Measurements from ENCODE around the gene ABR. TPM values are rescaled to one million over a fixed set of nuclear protein-coding genes. Genes with fewer than 3 reads are reported as not detected.

ABR gene
- total RNA-seq, 5 donors from 2014 or later (not counting 1 experiment from before 2014, with no cell fraction given) = 89.4 to 165 (median 125) TPM

- no peak overlapping the region for H3K4me3 ChIP-seq (ENCODE audit: control insufficient read depth in 1 of 2, extremely low read depth in 1 of 2, low read length in 1 of 2)
- H3K27me3 ChIP-seq (replicated peaks in 1 of 2; ENCODE audit: control insufficient read depth in 2 of 2, extremely low read depth in 1 of 2, insufficient read depth in 2 of 2, low read length in 1 of 2) = no peaks in the 10 kb centered on the region
- H3K4me1 ChIP-seq (ENCODE audit: control insufficient read depth in 1 of 2, extremely low read depth in 1 of 2, insufficient read depth in 2 of 2, low read length in 2 of 2) = no peaks in the 10 kb centered on the region
- no peaks in the 10 kb centered on the region for H3K27me3 Mint-ChIP-seq
- ChIA-PET POLR2A (no interaction called here), CTCF (no interaction called here)
- ATAC-seq (replicated peaks in 1 of 4) = no peak
- no peak for DNase-seq
- 88% methylated on average over 12 of the region's 30 CpGs for WGBS (ENCODE audit: insufficient coverage)
- H3K9me3 ChIP-seq = no peaks in the 10 kb centered on the region
- no peaks in the 10 kb centered on the region for H3K9me3 Mint-ChIP-seq
- no peaks in the 10 kb centered on the region for H3K4me1 Mint-ChIP-seq
- H3K36me3 ChIP-seq (ENCODE audit: control insufficient read depth in 2 of 2, extremely low read depth in 1 of 2, insufficient read depth in 1 of 2, low read length in 1 of 2) = peaks cover 12 to 38% of the 10 kb centered on the region in 2 donors
- H3K27ac Mint-ChIP-seq = no peak overlapping the region
- H3K36me3 Mint-ChIP-seq = no peaks in the 10 kb centered on the region
- H3K27ac ChIP-seq (ENCODE audit: low read length) = no peak overlapping the region
- H3K4me3 Mint-ChIP-seq = no peak overlapping the region
Measured at GRCh38 chr17:1012823-1013728, 166.7 kb downstream of the ABR start.

DNA sequence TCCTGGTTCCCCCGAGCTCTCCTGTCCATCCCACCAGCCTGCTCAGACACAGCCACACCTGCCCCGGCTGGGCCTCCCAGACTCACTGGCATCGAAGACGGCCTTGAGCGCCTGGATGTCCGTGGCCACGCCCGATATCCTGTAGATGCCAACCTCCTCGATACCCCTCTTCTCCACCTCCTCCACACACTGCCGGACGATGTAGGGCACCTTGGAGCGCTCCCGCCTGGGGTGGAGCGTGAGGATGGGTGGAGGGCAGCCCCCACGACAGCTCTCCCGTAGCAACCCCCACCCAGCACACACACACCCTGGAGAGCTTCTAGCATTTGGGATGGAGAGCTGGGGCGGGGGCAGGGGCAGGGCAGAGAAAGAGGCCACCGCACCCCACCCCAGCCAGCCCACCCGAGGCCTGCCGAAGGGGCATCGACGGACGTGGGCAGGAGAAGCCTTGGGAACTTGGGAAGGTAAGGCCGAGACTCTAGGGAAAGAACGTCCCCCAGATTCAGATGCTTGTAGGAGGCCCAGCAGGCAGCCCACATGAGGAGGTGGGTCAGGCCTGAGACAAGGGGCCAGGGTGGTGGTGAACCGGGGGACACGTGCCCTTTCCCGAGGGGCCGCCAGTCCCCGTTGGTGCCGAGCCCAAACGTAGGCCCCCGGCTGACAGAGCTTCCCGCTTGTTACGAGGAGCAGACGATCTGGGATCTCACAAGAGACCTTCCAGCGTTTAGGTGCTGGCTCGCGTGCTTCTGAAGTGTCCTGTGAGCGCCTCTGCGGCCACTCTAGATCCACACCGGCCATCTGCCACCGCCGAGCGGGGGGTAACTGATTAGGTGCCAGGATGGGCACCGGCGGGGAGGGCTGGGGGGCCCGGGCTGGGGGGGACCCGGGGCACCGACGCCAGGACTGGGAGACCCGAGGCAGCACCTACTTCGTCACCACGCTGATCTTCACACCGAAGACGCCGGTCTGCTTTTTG is 167.7 kb downstream of the ABR start:
- Mint-ChIP-seq H3K4me3 (no peak overlapping the region), H3K27me3 (no peaks in the 10 kb centered on the region), H3K9me3 (no peaks in the 10 kb centered on the region), H3K36me3 (no peaks in the 10 kb centered on the region), H3K27ac (no peak overlapping the region), H3K4me1 (no peaks in the 10 kb centered on the region)
- CTCF ChIA-PET = no interaction called here
- no peaks in the 10 kb centered on the region for H3K27me3 ChIP-seq (replicated peaks in 1 of 2; ENCODE audit: control insufficient read depth in 2 of 2, extremely low read depth in 1 of 2, insufficient read depth in 2 of 2, low read length in 1 of 2)
- H3K36me3 ChIP-seq (ENCODE audit: control insufficient read depth in 2 of 2, extremely low read depth in 1 of 2, insufficient read depth in 1 of 2, low read length in 1 of 2) = peaks cover 12 to 49% of the 10 kb centered on the region in 2 donors
- ATAC-seq (replicated peaks in 1 of 4) = no peak
- WGBS (ENCODE audit: insufficient coverage) = 96% methylated on average over 40 of the region's 57 CpGs
- no peak overlapping the region for H3K27ac ChIP-seq (ENCODE audit: low read length)
- H3K4me3 ChIP-seq (ENCODE audit: control insufficient read depth in 1 of 2, extremely low read depth in 1 of 2, low read length in 1 of 2) = no peak overlapping the region
- H3K9me3 ChIP-seq = no peaks in the 10 kb centered on the region
- H3K4me1 ChIP-seq (ENCODE audit: control insufficient read depth in 1 of 2, extremely low read depth in 1 of 2, insufficient read depth in 2 of 2, low read length in 2 of 2) = no peaks in the 10 kb centered on the region
- POLR2A ChIA-PET = no interaction called here
- DNase-seq = no peak

GRCh38 chr17:1011138-1011537 is 168.6 kb downstream of the ABR start:
- no peak overlapping the region for H3K27ac ChIP-seq (ENCODE audit: low read length)
- Mint-ChIP-seq H3K4me3 (no peak overlapping the region), H3K4me1 (no peaks in the 10 kb centered on the region), H3K27me3 (no peaks in the 10 kb centered on the region), H3K27ac (no peak overlapping the region), H3K36me3 (no peaks in the 10 kb centered on the region), H3K9me3 (no peaks in the 10 kb centered on the region)
- peaks cover 0 to 3% of the 10 kb centered on the region in 2 experiments for H3K4me1 ChIP-seq (ENCODE audit: control insufficient read depth in 1 of 2, extremely low read depth in 1 of 2, insufficient read depth in 2 of 2, low read length in 2 of 2)
- WGBS (ENCODE audit: insufficient coverage) = 97% methylated on average over 9 of the region's 10 CpGs
- ATAC-seq (replicated peaks in 1 of 4) (no peak), DNase-seq (no peak)
- CTCF ChIA-PET = no interaction called here
- POLR2A ChIA-PET = no interaction called here
- H3K9me3 ChIP-seq = no peaks in the 10 kb centered on the region
- peaks cover 16 to 53% of the 10 kb centered on the region in 2 donors for H3K36me3 ChIP-seq (ENCODE audit: control insufficient read depth in 2 of 2, extremely low read depth in 1 of 2, insufficient read depth in 1 of 2, low read length in 1 of 2)
- no peaks in the 10 kb centered on the region for H3K27me3 ChIP-seq (replicated peaks in 1 of 2; ENCODE audit: control insufficient read depth in 2 of 2, extremely low read depth in 1 of 2, insufficient read depth in 2 of 2, low read length in 1 of 2)
- H3K4me3 ChIP-seq (ENCODE audit: control insufficient read depth in 1 of 2, extremely low read depth in 1 of 2, low read length in 1 of 2) = no peak overlapping the region

DNA sequence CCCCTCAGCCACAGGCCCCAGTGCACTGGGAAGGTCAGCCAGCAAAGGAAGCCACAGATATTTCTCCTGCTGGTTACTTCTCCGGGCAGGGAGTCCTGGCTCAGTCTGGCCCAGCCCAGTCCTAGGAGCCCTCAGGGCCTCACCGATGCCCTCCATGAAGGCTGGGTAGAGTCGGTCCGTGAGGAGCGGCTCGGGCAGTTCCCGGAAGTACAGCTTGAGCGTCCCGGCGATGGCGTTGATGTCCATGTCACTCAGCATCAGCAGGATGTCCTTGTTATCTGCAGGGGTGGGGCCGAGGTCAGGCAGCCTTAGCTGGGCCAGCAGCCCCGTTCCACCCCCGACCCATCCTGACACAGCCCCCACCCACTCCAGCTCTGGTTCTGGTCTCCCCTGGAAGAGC is 169.2 kb downstream of the ABR start:
- Histone ChIP-seq H3K27me3 (replicated peaks in 1 of 2; ENCODE audit: control insufficient read depth in 2 of 2, extremely low read depth in 1 of 2, insufficient read depth in 2 of 2, low read length in 1 of 2) (no peaks in the 10 kb centered on the region), H3K4me3 (ENCODE audit: control insufficient read depth in 1 of 2, extremely low read depth in 1 of 2, low read length in 1 of 2) (no peak overlapping the region), H3K9me3 (no peaks in the 10 kb centered on the region), H3K27ac (ENCODE audit: low read length) (no peak overlapping the region), H3K4me1 (ENCODE audit: control insufficient read depth in 1 of 2, extremely low read depth in 1 of 2, insufficient read depth in 2 of 2, low read length in 2 of 2) (peaks cover 0 to 7% of the 10 kb centered on the region in 2 experiments), H3K36me3 (ENCODE audit: control insufficient read depth in 2 of 2, extremely low read depth in 1 of 2, insufficient read depth in 1 of 2, low read length in 1 of 2) (peaks cover 18 to 58% of the 10 kb centered on the region in 2 donors)
- 98% methylated on average over 3 of the region's 14 CpGs for WGBS (ENCODE audit: insufficient coverage)
- no peak overlapping the region for H3K4me3 Mint-ChIP-seq
- DNase-seq (no peak), ATAC-seq (replicated peaks in 1 of 4) (no peak)
- CTCF ChIA-PET = no interaction called here
- peaks cover 1% of the 10 kb centered on the region for H3K36me3 Mint-ChIP-seq
- peaks cover under 1 to 3% (median 3%) of the 10 kb centered on the region in 3 donors for H3K4me1 Mint-ChIP-seq
- no peak overlapping the region for H3K27ac Mint-ChIP-seq
- H3K27me3 Mint-ChIP-seq = no peaks in the 10 kb centered on the region
- POLR2A ChIA-PET = no interaction called here
- H3K9me3 Mint-ChIP-seq = no peaks in the 10 kb centered on the region

DNA sequence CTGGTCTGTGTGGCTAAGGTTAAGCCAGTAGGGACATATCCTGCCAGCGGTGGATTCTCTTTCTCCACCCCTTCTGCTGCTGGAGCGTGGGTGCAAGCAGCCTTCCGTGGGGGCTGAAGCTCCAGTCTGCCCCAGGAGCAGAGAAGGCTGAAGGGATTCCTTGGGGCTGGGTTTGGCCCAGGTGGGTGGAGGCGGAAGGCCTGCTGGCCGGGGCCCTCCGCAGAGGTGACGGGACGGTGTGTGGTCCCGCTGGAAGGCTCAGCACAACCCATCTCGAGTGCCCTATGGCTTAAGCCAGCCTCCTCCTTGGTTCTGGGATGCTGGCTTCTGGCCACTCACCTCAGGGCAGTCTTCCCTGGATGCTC is 169.7 kb downstream of the ABR start:
- 94% methylated on average over 8 of the region's 10 CpGs for WGBS (ENCODE audit: insufficient coverage)

DNA sequence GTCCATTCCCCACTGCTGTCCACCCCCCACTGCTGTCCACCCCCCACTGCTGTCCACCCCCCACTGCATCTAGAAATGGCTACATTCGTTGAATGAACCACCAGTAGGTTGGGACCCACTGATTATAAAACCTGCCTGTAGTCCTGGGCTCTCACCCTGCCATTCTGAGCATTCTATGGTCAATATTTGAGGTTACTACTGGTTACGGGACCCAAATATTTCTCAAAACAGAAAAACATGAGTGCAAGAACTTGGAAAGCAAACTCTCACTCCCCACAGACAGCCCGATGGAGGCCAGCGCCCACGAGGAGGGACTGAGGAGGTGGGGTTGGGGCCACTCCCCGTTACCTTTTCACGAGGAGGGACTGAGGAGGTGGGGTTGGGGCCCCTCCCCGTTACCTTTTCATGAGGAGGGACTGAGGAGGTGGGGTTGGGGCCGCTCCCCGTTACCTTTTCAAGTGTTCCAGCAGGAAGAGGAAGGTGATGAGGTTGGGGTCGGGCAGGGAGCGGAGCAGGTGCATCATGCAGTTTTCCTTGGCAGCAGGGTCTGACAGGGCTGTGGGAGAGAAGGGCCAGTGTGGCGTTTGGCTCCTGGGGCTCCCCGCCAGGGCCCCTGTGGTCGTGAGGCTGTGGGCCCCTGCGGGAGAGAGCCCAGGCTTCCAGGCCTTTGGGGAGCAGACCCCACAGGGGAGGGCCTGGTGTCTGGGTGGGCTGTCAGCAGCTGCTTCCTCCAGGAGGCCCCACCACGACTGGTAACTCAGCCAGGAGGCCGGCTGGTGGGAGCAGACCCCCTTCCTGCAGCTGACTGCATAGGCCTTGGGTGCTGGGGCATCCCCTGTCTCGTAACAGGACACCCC is 170.3 kb downstream of the ABR start:
- Mint-ChIP-seq H3K27ac (no peak overlapping the region), H3K4me3 (no peak overlapping the region), H3K36me3 (peaks cover 8% of the 10 kb centered on the region), H3K9me3 (no peaks in the 10 kb centered on the region), H3K27me3 (no peaks in the 10 kb centered on the region), H3K4me1 (peaks cover 7 to 10% (median 10%) of the 10 kb centered on the region in 3 donors)
- POLR2A ChIA-PET = no interaction called here
- ATAC-seq (replicated peaks in 1 of 4) (no peak), DNase-seq (no peak)
- Histone ChIP-seq H3K9me3 (no peaks in the 10 kb centered on the region), H3K36me3 (ENCODE audit: control insufficient read depth in 2 of 2, extremely low read depth in 1 of 2, insufficient read depth in 1 of 2, low read length in 1 of 2) (peaks cover 24 to 68% of the 10 kb centered on the region in 2 donors), H3K4me3 (ENCODE audit: control insufficient read depth in 1 of 2, extremely low read depth in 1 of 2, low read length in 1 of 2) (no peak overlapping the region), H3K27ac (ENCODE audit: low read length) (no peak overlapping the region), H3K4me1 (ENCODE audit: control insufficient read depth in 1 of 2, extremely low read depth in 1 of 2, insufficient read depth in 2 of 2, low read length in 2 of 2) (peaks cover 0 to 7% of the 10 kb centered on the region in 2 experiments), H3K27me3 (replicated peaks in 1 of 2; ENCODE audit: control insufficient read depth in 2 of 2, extremely low read depth in 1 of 2, insufficient read depth in 2 of 2, low read length in 1 of 2) (no peaks in the 10 kb centered on the region)
- WGBS (ENCODE audit: insufficient coverage) = 79% methylated on average over 12 of the region's 19 CpGs
- CTCF ChIA-PET = no interaction called here

More for the DNA sequence above, 169.7 kb downstream of the ABR start:
- DNase-seq = no peak
- ChIA-PET POLR2A (no interaction called here), CTCF (no interaction called here)
- Mint-ChIP-seq H3K4me1 (peaks cover 6 to 8% (median 8%) of the 10 kb centered on the region in 3 donors), H3K27me3 (no peaks in the 10 kb centered on the region), H3K36me3 (peaks cover 6% of the 10 kb centered on the region), H3K9me3 (no peaks in the 10 kb centered on the region), H3K27ac (no peak overlapping the region), H3K4me3 (no peak overlapping the region)
- Histone ChIP-seq H3K27ac (ENCODE audit: low read length) (no peak overlapping the region), H3K9me3 (no peaks in the 10 kb centered on the region), H3K4me3 (ENCODE audit: control insufficient read depth in 1 of 2, extremely low read depth in 1 of 2, low read length in 1 of 2) (no peak overlapping the region), H3K27me3 (replicated peaks in 1 of 2; ENCODE audit: control insufficient read depth in 2 of 2, extremely low read depth in 1 of 2, insufficient read depth in 2 of 2, low read length in 1 of 2) (no peaks in the 10 kb centered on the region), H3K4me1 (ENCODE audit: control insufficient read depth in 1 of 2, extremely low read depth in 1 of 2, insufficient read depth in 2 of 2, low read length in 2 of 2) (peaks cover 0 to 7% of the 10 kb centered on the region in 2 experiments), H3K36me3 (ENCODE audit: control insufficient read depth in 2 of 2, extremely low read depth in 1 of 2, insufficient read depth in 1 of 2, low read length in 1 of 2) (peaks cover 18 to 63% of the 10 kb centered on the region in 2 donors)
- no peak for ATAC-seq (replicated peaks in 1 of 4)
